B cell (primary cell): Measurements from ENCODE around the gene ERC2. TPM values are rescaled to one million over a fixed set of nuclear protein-coding genes. Genes with fewer than 3 reads are reported as not detected.

Experiments
- ATAC-seq: fragments of 200-7000 bp; cut with Tn5 transposase; one replicate; pipeline ENCODE4 v1.10.0; 2021; ENCODE audit warnings: low read depth, mild to moderate bottlenecking, moderate number of reproducible peaks, moderate library complexity
- CTCF ChIA-PET: fragments of 350-600 bp; sonication (Branson Sonifier 250); formaldehyde crosslinking; loops from one replicate; lab custom pipeline; 2021; ENCODE audit warnings: antibody characterized with exemption, inconsistent platforms; lab: Charles Lee
- POLR2A ChIA-PET: fragments of 350-600 bp; sonication (Branson Sonifier 250); formaldehyde crosslinking; loops from one replicate; lab custom pipeline; 2021; ENCODE audit warnings: antibody characterized with exemption; lab: Charles Lee
- DNase-seq: peaks from one replicate; pipeline ENCODE4 v3.0.0; 2013
- H2AFZ ChIP-seq: 2 replicates; pipeline ENCODE4 v1.6.1; 2012; ENCODE audit warnings: mild to moderate bottlenecking, low read depth, low read length; ENCODE audit not compliant: insufficient read depth, poor library complexity, severe bottlenecking
- H3K27ac ChIP-seq, 2 donors: 1 replicate in 1 of 2; 2 replicates in 1 of 2; pipeline ENCODE4 v1.5.1; 2012 to 2013; ENCODE audit warnings: low read length in 2 of 2, mild to moderate bottlenecking in 2 of 2, moderate library complexity in 1 of 2
- H3K27me3 ChIP-seq, 4 experiments: fragments of 200-600 bp in 1 of 4; sonication (generic) in 1 of 4; replicated peaks in 1 of 4; 1 replicate in 2 of 4; 2 replicates in 2 of 4; pipeline versions ENCODE4 v1.6.1 to v1.7.0; 2013 to 2016; ENCODE audit warnings: low read length in 3 of 4, mild to moderate bottlenecking in 2 of 4, mixed read lengths in 1 of 4, moderate library complexity in 1 of 4; ENCODE audit not compliant: insufficient read depth in 4 of 4, control insufficient read depth in 3 of 4; ENCODE audit errors: control extremely low read depth in 1 of 4
- H3K36me3 ChIP-seq, 2 experiments: replicated peaks in 1 of 2; 1 replicate in 1 of 2; 2 replicates in 1 of 2; pipeline versions ENCODE4 v1.6.1 to v1.7.1; 2013; ENCODE audit warnings: low read length in 1 of 2; ENCODE audit not compliant: insufficient read depth in 2 of 2, control insufficient read depth in 1 of 2; ENCODE audit errors: control extremely low read depth in 1 of 2, extremely low read depth in 1 of 2
- H3K4me1 ChIP-seq, 2 donors: fragments of 200-600 bp in 1 of 2; sonication (generic) in 1 of 2; 1 replicate in 1 of 2; 2 replicates in 1 of 2; pipeline versions ENCODE4 v1.5.1 to v1.6.1; 2013 to 2017; ENCODE audit warnings: low read length in 2 of 2; ENCODE audit not compliant: control insufficient read depth in 2 of 2, insufficient read depth in 2 of 2
- H3K4me2 ChIP-seq: replicated peaks from 2 replicates; pipeline ENCODE3; 2012; ENCODE audit warnings: mild to moderate bottlenecking, low read depth, low read length; ENCODE audit not compliant: poor library complexity, severe bottlenecking
- H3K4me3 ChIP-seq, 5 experiments: fragments of 200-600 bp in 1 of 5; sonication (generic) in 1 of 5; 1 replicate in 3 of 5; 2 replicates in 2 of 5; pipeline versions ENCODE4 v1.5.1 to v1.7.0; 2011 to 2016; ENCODE audit warnings: low read length in 4 of 5, mild to moderate bottlenecking in 4 of 5, low read depth in 2 of 5, control low read depth in 1 of 5, moderate library complexity in 1 of 5; ENCODE audit not compliant: insufficient read depth in 1 of 5; ENCODE audit errors: control extremely low read depth in 1 of 5, extremely low read depth in 1 of 5
- H3K79me2 ChIP-seq: fragments of 200-600 bp; sonication (generic); one replicate; pipeline ENCODE4 v1.6.0; 2016; ENCODE audit warnings: low read length; ENCODE audit not compliant: control insufficient read depth, insufficient read depth
- H3K9ac ChIP-seq: fragments of 200-600 bp; sonication (generic); 2 replicates; pipeline ENCODE4 v1.6.1; 2017; ENCODE audit warnings: mild to moderate bottlenecking, low read length, moderate library complexity
- H3K9me3 ChIP-seq, 3 donors: one replicate each; pipeline versions ENCODE4 v1.6.1 to v1.7.1; 2013; ENCODE audit warnings: low read length in 2 of 3; ENCODE audit not compliant: control insufficient read depth in 2 of 3, insufficient read depth in 1 of 3; ENCODE audit errors: control extremely low read depth in 1 of 3
- H4K20me1 ChIP-seq: 2 replicates; pipeline ENCODE4 v1.6.0; 2012; ENCODE audit warnings: mild to moderate bottlenecking, low read length; ENCODE audit not compliant: insufficient read depth, control insufficient read depth, poor library complexity, severe bottlenecking
- H3K27ac Mint-ChIP-seq: one replicate; pipeline ENCODE4 v1.8.0; 2021; ENCODE audit warnings: mixed read lengths
- H3K27me3 Mint-ChIP-seq: one replicate; pipeline ENCODE4 v1.8.0; 2021; ENCODE audit warnings: mixed read lengths
- H3K4me1 Mint-ChIP-seq: one replicate; pipeline ENCODE4 v1.8.0; 2021; ENCODE audit warnings: mixed read lengths
- H3K4me3 Mint-ChIP-seq: one replicate; pipeline ENCODE4 v1.8.0; 2021; ENCODE audit warnings: mixed read lengths
- H3K9me3 Mint-ChIP-seq: one replicate; pipeline ENCODE4 v1.8.0; 2022; ENCODE audit warnings: mixed read lengths; ENCODE audit not compliant: insufficient read depth
- CTCF ChIP-seq: fragments of 200-600 bp; IDR thresholded peaks from one replicate; pipeline ENCODE4 v1.8.0; 2022; ENCODE audit warnings: antibody characterized with exemption, mild to moderate bottlenecking
- EZH2 ChIP-seq: IDR thresholded peaks from 2 replicates; pipeline ENCODE4 v1.6.1; 2012; ENCODE audit warnings: borderline replicate concordance, low read depth, mild to moderate bottlenecking, moderate library complexity, low read length; ENCODE audit not compliant: insufficient read depth, poor library complexity, severe bottlenecking
- WGBS: methylation state at CpG from one replicate; pipeline ENCODE4 v1.1.5; 2013; ENCODE audit warnings: missing lambda C conversion rate; ENCODE audit not compliant: insufficient coverage; 5-methylcytosine and 5-hydroxymethylcytosine counted together
- intact Hi-C: fragments of 100-400 bp; cut with micrococcal nuclease; formaldehyde crosslinking; loops from one replicate; pipeline ENCODE4 v1.10.0; 2022
- polyA plus RNA-seq: library from polyadenylated mRNA; depleted of rRNA; stranded (reverse); fragments of >200 nt; gene quantifications from 2 replicates; pipeline ENCODE4 v1.2.3, GENCODE V29; 2012
- total RNA-seq, 2 donors: library from RNA; stranded (reverse); fragments of 120-200 nt in 1 of 2; gene quantifications; 1 replicate in 1 of 2; 2 replicates in 1 of 2; pipeline versions ENCODE4 v1.2.3 to v1.2.4, GENCODE V29; 2013 to 2022

Gene ERC2
- total and polyA plus RNA-seq, 2 donors (not counting 1 experiment from before 2014, with no cell fraction given): not detected

GRCh38 chr3:55521738-55522421 is 946.4 kb downstream of the ERC2 start:
- CTCF ChIA-PET: no interaction called here
- DNase-seq: no peak
- Histone ChIP-seq H3K4me3 (no peak overlapping the region), H3K27me3 (peaks cover 0 to 5% (median 0%) of the 10 kb centered on the region in 4 experiments), H3K4me1 (no peaks in the 10 kb centered on the region), H3K36me3 (no peaks in the 10 kb centered on the region), H3K9ac (no peak overlapping the region), H3K79me2 (no peaks in the 10 kb centered on the region), H4K20me1 (no peaks in the 10 kb centered on the region), H3K9me3 (peaks cover 0 to 7% (median 0%) of the 10 kb centered on the region in 3 donors), H3K4me2 (no peak overlapping the region), H3K27ac (no peak overlapping the region), H2AFZ (no peak overlapping the region)
- no peaks in the 10 kb centered on the region for H3K27me3 Mint-ChIP-seq
- ATAC-seq: no peak
- H3K9me3 Mint-ChIP-seq: no peaks in the 10 kb centered on the region
- intact Hi-C loops: no loop called here
- WGBS: 92% methylated on average over 2 of the region's 6 CpGs
- no peak for TF ChIP-seq EZH2
- no peak overlapping the region for H3K27ac Mint-ChIP-seq
- H3K4me1 Mint-ChIP-seq: no peaks in the 10 kb centered on the region
- H3K4me3 Mint-ChIP-seq: no peak overlapping the region
- POLR2A ChIA-PET: no interaction called here

- CTCF ChIA-PET: no interaction called here
- Histone ChIP-seq H3K27me3 (peaks cover 0 to 5% (median 0%) of the 10 kb centered on the region in 4 experiments), H3K36me3 (no peaks in the 10 kb centered on the region), H3K4me2 (no peak overlapping the region), H3K79me2 (no peaks in the 10 kb centered on the region), H3K4me1 (no peaks in the 10 kb centered on the region), H4K20me1 (no peaks in the 10 kb centered on the region), H3K9ac (no peak overlapping the region), H3K27ac (no peak overlapping the region), H2AFZ (no peak overlapping the region), H3K9me3 (peaks cover 0 to 3% (median 0%) of the 10 kb centered on the region in 3 donors), H3K4me3 (no peak overlapping the region)
- POLR2A ChIA-PET: no interaction called here
- H3K27me3 Mint-ChIP-seq: no peaks in the 10 kb centered on the region
- TF ChIP-seq CTCF: no peak
- TF ChIP-seq EZH2: no peak
- ATAC-seq: no peak
- no peak overlapping the region for H3K4me3 Mint-ChIP-seq
- DNase-seq: no peak
- no peaks in the 10 kb centered on the region for H3K4me1 Mint-ChIP-seq
- intact Hi-C loops: no loop called here
- WGBS: 77% methylated on average over 8 of the region's 9 CpGs
- no peaks in the 10 kb centered on the region for H3K9me3 Mint-ChIP-seq
- H3K27ac Mint-ChIP-seq: no peak overlapping the region
Measured at GRCh38 chr3:55521064-55521737, 947.1 kb downstream of the ERC2 start.
